Measurements from ENCODE around the gene MMEL1. TPM values are rescaled to one million over a fixed set of nuclear protein-coding genes. Genes with fewer than 3 reads are reported as not detected.
A peak's percentile ranks its signal among the peaks of the same experiment; 100 is the strongest.

Gene MMEL1
- total and polyA plus RNA-seq, 2 of the 13 experiments (the other 11 are each of a cell fraction or from before 2014, with no cell fraction given): 0.48 TPM; not detected in 1

DNA sequence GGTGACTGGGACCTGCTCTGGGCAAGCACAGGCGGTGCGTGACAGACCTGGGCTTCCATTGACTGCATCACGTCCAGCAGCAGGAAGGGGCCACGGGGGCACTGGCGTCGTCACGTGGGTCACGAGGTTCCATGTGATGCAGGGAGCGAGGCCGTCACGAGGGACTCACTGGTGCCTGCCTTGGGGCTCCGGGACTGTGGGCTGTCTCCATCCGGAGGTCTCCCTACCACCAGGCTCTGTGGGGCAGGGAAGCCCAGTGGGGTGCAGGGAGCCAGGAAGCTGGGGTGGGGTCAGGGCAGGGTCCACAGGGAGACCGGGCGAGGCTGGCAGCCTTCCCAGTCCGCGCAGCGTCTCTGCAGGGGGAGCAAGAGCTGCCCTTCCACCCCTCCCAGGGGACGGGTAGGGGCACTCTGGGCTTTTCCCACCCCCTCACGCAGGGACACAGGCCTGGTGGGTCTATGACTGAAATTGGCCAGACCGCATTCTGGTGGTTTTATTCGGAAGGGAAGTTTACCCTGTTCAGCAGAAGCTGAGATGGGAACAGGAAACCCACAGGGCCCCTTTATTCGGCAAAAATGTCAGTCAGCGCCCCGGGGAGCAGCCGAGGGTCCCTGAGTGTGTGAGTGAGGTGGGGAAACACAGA is 77.1 kb downstream of the MMEL1 start (continued):
- TF ChIP-seq, protein P1, sequence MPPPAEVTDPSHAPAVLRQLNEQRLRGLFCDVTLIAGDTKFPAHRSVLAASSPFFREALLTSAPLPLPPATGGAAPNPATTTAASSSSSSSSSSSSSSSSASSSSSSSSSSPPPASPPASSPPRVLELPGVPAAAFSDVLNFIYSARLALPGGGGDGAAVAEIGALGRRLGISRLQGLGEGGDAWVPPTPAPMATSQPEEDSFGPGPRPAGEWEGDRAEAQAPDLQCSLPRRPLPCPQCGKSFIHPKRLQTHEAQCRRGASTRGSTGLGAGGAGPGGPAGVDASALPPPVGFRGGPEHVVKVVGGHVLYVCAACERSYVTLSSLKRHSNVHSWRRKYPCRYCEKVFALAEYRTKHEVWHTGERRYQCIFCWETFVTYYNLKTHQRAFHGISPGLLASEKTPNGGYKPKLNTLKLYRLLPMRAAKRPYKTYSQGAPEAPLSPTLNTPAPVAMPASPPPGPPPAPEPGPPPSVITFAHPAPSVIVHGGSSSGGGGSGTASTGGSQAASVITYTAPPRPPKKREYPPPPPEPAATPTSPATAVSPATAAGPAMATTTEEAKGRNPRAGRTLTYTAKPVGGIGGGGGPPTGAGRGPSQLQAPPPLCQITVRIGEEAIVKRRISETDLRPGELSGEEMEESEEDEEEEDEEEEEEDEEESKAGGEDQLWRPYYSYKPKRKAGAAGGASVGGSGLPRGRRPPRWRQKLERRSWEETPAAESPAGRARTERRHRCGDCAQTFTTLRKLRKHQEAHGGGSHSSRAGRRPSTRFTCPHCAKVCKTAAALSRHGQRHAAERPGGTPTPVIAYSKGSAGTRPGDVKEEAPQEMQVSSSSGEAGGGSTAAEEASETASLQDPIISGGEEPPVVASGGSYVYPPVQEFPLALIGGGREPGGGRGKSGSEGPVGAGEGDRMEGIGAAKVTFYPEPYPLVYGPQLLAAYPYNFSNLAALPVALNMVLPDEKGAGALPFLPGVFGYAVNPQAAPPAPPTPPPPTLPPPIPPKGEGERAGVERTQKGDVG (CRISPR knock-in tag; IDR thresholded peaks at IDR 0.05; ENCODE audit: borderline replicate concordance): no peak
- TF ChIP-seq, protein P2, sequence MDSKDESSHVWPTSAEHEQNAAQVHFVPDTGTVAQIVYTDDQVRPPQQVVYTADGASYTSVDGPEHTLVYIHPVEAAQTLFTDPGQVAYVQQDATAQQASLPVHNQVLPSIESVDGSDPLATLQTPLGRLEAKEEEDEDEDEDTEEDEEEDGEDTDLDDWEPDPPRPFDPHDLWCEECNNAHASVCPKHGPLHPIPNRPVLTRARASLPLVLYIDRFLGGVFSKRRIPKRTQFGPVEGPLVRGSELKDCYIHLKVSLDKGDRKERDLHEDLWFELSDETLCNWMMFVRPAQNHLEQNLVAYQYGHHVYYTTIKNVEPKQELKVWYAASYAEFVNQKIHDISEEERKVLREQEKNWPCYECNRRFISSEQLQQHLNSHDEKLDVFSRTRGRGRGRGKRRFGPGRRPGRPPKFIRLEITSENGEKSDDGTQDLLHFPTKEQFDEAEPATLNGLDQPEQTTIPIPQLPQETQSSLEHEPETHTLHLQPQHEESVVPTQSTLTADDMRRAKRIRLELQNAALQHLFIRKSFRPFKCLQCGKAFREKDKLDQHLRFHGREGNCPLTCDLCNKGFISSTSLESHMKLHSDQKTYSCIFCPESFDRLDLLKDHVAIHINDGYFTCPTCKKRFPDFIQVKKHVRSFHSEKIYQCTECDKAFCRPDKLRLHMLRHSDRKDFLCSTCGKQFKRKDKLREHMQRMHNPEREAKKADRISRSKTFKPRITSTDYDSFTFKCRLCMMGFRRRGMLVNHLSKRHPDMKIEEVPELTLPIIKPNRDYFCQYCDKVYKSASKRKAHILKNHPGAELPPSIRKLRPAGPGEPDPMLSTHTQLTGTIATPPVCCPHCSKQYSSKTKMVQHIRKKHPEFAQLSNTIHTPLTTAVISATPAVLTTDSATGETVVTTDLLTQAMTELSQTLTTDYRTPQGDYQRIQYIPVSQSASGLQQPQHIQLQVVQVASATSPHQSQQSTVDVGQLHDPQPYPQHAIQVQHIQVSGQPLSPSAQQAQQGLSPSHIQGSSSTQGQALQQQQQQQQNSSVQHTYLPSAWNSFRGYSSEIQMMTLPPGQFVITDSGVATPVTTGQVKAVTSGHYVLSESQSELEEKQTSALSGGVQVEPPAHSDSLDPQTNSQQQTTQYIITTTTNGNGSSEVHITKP (CRISPR knock-in tag; IDR thresholded peaks at IDR 0.05; ENCODE audit: low read depth): no peak
- peak; percentile 89; the same call in 1 of the 2 replicates for TF ChIP-seq ZNF563 (CRISPR knock-in tag; IDR thresholded peaks at IDR 0.05)
- no peak; the same call in 1 of the 2 replicates for TF ChIP-seq DPF2 (CRISPR knock-in tag; IDR thresholded peaks at IDR 0.05; ENCODE audit: borderline replicate concordance, low read depth)
- TF ChIP-seq SSRP1 (CRISPR knock-in tag; IDR thresholded peaks at IDR 0.05): no peak
- TF ChIP-seq FOXO1 (CRISPR knock-in tag; IDR thresholded peaks at IDR 0.05): peak; percentile 26; the same call in 1 of the 2 replicates
- TF ChIP-seq, protein P3, sequence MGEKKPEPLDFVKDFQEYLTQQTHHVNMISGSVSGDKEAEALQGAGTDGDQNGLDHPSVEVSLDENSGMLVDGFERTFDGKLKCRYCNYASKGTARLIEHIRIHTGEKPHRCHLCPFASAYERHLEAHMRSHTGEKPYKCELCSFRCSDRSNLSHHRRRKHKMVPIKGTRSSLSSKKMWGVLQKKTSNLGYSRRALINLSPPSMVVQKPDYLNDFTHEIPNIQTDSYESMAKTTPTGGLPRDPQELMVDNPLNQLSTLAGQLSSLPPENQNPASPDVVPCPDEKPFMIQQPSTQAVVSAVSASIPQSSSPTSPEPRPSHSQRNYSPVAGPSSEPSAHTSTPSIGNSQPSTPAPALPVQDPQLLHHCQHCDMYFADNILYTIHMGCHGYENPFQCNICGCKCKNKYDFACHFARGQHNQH (CRISPR knock-in tag; IDR thresholded peaks at IDR 0.05): no peak
- no peak for TF ChIP-seq RARG (CRISPR knock-in tag; IDR thresholded peaks at IDR 0.05; ENCODE audit: low read depth)
- TF ChIP-seq ESRRA (CRISPR knock-in tag; IDR thresholded peaks at IDR 0.05; ENCODE audit: low read depth): no peak
- no peak for TF ChIP-seq RAD21 (CRISPR knock-in tag; IDR thresholded peaks at IDR 0.05)
- 0 out of 2 replicates have a peak, but pooled peaks have one; percentile 63 for TF ChIP-seq ZNF253 (CRISPR knock-in tag; IDR thresholded peaks at IDR 0.05; ENCODE audit: borderline replicate concordance)
- TF ChIP-seq, protein P4, sequence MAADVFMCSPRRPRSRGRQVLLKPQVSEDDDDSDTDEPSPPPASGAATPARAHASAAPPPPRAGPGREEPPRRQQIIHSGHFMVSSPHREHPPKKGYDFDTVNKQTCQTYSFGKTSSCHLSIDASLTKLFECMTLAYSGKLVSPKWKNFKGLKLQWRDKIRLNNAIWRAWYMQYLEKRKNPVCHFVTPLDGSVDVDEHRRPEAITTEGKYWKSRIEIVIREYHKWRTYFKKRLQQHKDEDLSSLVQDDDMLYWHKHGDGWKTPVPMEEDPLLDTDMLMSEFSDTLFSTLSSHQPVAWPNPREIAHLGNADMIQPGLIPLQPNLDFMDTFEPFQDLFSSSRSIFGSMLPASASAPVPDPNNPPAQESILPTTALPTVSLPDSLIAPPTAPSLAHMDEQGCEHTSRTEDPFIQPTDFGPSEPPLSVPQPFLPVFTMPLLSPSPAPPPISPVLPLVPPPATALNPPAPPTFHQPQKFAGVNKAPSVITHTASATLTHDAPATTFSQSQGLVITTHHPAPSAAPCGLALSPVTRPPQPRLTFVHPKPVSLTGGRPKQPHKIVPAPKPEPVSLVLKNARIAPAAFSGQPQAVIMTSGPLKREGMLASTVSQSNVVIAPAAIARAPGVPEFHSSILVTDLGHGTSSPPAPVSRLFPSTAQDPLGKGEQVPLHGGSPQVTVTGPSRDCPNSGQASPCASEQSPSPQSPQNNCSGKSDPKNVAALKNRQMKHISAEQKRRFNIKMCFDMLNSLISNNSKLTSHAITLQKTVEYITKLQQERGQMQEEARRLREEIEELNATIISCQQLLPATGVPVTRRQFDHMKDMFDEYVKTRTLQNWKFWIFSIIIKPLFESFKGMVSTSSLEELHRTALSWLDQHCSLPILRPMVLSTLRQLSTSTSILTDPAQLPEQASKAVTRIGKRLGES (CRISPR knock-in tag; IDR thresholded peaks at IDR 0.05; ENCODE audit: borderline replicate concordance): no peak
- TF ChIP-seq, protein P5, sequence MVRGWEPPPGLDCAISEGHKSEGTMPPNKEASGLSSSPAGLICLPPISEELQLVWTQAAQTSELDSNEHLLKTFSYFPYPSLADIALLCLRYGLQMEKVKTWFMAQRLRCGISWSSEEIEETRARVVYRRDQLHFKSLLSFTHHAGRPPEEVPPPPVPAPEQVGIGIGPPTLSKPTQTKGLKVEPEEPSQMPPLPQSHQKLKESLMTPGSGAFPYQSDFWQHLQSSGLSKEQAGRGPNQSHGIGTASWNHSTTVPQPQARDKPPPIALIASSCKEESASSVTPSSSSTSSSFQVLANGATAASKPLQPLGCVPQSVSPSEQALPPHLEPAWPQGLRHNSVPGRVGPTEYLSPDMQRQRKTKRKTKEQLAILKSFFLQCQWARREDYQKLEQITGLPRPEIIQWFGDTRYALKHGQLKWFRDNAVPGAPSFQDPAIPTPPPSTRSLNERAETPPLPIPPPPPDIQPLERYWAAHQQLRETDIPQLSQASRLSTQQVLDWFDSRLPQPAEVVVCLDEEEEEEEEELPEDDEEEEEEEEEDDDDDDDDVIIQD (CRISPR knock-in tag; IDR thresholded peaks at IDR 0.05; ENCODE audit: low read depth): 0 out of 2 replicates have a peak, but pooled peaks have one; percentile 23
- TF ChIP-seq EP300 (IDR thresholded peaks at IDR 0.05; ENCODE audit: low read depth in 2 of 2, low read length in 2 of 2): no peak
- TF ChIP-seq EP300 (CRISPR knock-in tag; IDR thresholded peaks at IDR 0.05; ENCODE audit: borderline replicate concordance): no peak
- TF ChIP-seq ZNF430 (CRISPR knock-in tag; IDR thresholded peaks at IDR 0.05): peak; percentile 47; the same call in 1 of the 2 replicates

Measured in HepG2 (cell line).